K562 (cell line): ENCODE results near the gene FOXM1. TPM values are rescaled to one million over a fixed set of nuclear protein-coding genes. Genes with fewer than 3 reads are reported as not detected.

Experiments used
- ATAC-seq: fragments of 200-7000 bp; cut with Tn5 transposase; 3 replicates; pipeline ENCODE4 v1.9.1; 2020; ENCODE audit warnings: moderate library complexity
- BruUV-seq: library from RNA; stranded (reverse); fragments of 400-500 nt; replicated peaks from 2 replicates; lab custom pipeline; 2021; lab: Mats Ljungman, UMichigan
- CTCF ChIA-PET: fragments of 300-600 bp; formaldehyde crosslinking; extraction: SDS; loops from one replicate; lab custom pipeline; 2021; ENCODE audit warnings: low intra/inter-chr PET ratio; lab: Yijun Ruan, JAX
- POLR2A ChIA-PET: fragments of 300-600, 350-650 bp; sonication (Branson Sonifier 250); formaldehyde crosslinking; extraction: SDS; loops from one replicate; lab custom pipeline; 2021; ENCODE audit warnings: antibody characterized with exemption, inconsistent platforms; lab: Yijun Ruan, JAX
- DNase-seq, 4 experiments: peaks; one replicate each; pipeline versions ENCODE4 v3.0.0 to v3.0.0-alpha.2; 2011 to 2018; ENCODE audit warnings: low spot score in 3 of 4, mixed read lengths in 3 of 4; ENCODE audit errors: extremely low read depth in 1 of 4
- FAIRE-seq: peaks from 2 replicates; lab custom pipeline; 2011; peaks lifted over from hg19 to GRCh38; lab: Jason Lieb, UNC
- H2AFZ ChIP-seq: 2 replicates; pipeline ENCODE4 v1.6.0; 2011; ENCODE audit warnings: low read depth, low read length, control low read depth, inconsistent platforms
- H3K27ac ChIP-seq: fragments of 200-600 bp; 3 replicates; pipeline ENCODE4 v1.8.0; 2011; ENCODE audit warnings: low read depth, mild to moderate bottlenecking, control low read depth, inconsistent platforms, low read length, moderate library complexity, mixed read lengths; ENCODE audit errors: extremely low read depth
- H3K27me3 ChIP-seq, 2 experiments: fragments of 300-600 bp in 1 of 2; 2 replicates in 1 of 2; 3 replicates in 1 of 2; pipeline versions ENCODE4 v1.6.0 to v1.8.0; 2011; ENCODE audit warnings: inconsistent platforms in 2 of 2, low read length in 2 of 2, mild to moderate bottlenecking in 1 of 2, mixed read lengths in 1 of 2, moderate library complexity in 1 of 2; ENCODE audit not compliant: control insufficient read depth in 2 of 2, insufficient read depth in 2 of 2
- H3K36me3 ChIP-seq: fragments of 300-600 bp; 3 replicates; pipeline ENCODE4 v1.8.0; 2011; ENCODE audit warnings: mild to moderate bottlenecking, low read length, inconsistent platforms; ENCODE audit not compliant: control insufficient read depth, insufficient read depth
- H3K4me1 ChIP-seq, 2 experiments: fragments of 200-600 bp in 1 of 2; replicated peaks in 1 of 2; 2 replicates in 1 of 2; 3 replicates in 1 of 2; pipeline versions ENCODE4 v1.5.1 to v1.8.0; 2011; ENCODE audit warnings: inconsistent platforms in 2 of 2, low read length in 2 of 2, mild to moderate bottlenecking in 1 of 2, mixed read lengths in 1 of 2, moderate library complexity in 1 of 2; ENCODE audit not compliant: control insufficient read depth in 2 of 2, insufficient read depth in 2 of 2
- H3K4me2 ChIP-seq: 2 replicates; pipeline ENCODE4 v1.6.1; 2011; ENCODE audit warnings: low read length, control low read depth, inconsistent platforms, mixed read lengths; ENCODE audit not compliant: insufficient read depth
- H3K4me3 ChIP-seq: fragments of 200-600 bp; sonication (generic), shearing (Covaris generic); 2 replicates; pipeline ENCODE4 v1.5.1; 2016; ENCODE audit warnings: control low read depth, inconsistent platforms
- H3K79me2 ChIP-seq: fragments of 200-600 bp; 3 replicates; pipeline ENCODE4 v1.8.0; 2011; ENCODE audit warnings: low read length, inconsistent platforms; ENCODE audit not compliant: control insufficient read depth, insufficient read depth
- H3K9ac ChIP-seq, 2 experiments: 2 replicates each; pipeline versions ENCODE4 v1.6.0 to v1.6.1; 2011; ENCODE audit warnings: low read depth in 2 of 2, low read length in 2 of 2, control low read depth in 1 of 2, inconsistent platforms in 1 of 2, mild to moderate bottlenecking in 1 of 2, mixed read lengths in 1 of 2; ENCODE audit not compliant: insufficient read depth in 1 of 2
- H3K9me1 ChIP-seq: one replicate; pipeline ENCODE4 v1.6.0; 2011; ENCODE audit warnings: inconsistent platforms, mild to moderate bottlenecking, low read length, moderate library complexity; ENCODE audit not compliant: control insufficient read depth, insufficient read depth
- H3K9me3 ChIP-seq: replicated peaks from 2 replicates; pipeline ENCODE4 v1.5.1; 2011; ENCODE audit warnings: low read depth, low read length, inconsistent platforms; ENCODE audit not compliant: control insufficient read depth, insufficient read depth
- H4K20me1 ChIP-seq: replicated peaks from 2 replicates; pipeline ENCODE4 v1.6.1; 2011; ENCODE audit warnings: low read length, inconsistent platforms, mixed read lengths; ENCODE audit not compliant: control insufficient read depth, insufficient read depth
- BCOR ChIP-seq: fragments of 450-650 bp; IDR thresholded peaks from 2 replicates; pipeline ENCODE4 v1.6.1; 2016
- ESRRB ChIP-seq: fragments of 250-450 bp; sonication (Bioruptor Pico); IDR thresholded peaks from 2 replicates; pipeline ENCODE4 v1.5.0; 2020; ENCODE audit warnings: mild to moderate bottlenecking, moderate library complexity, borderline replicate concordance
- GABPB2 ChIP-seq: fragments of 250-450 bp; sonication (Bioruptor Pico); conservative IDR thresholded peaks from 2 replicates; pipeline ENCODE4 v1.5.1; 2021; ENCODE audit warnings: mild to moderate bottlenecking
- HNRNPL ChIP-seq: fragments of 200-400 bp; formaldehyde crosslinking; IDR thresholded peaks from 2 replicates; pipeline ENCODE4 v1.6.1; 2017; ENCODE audit warnings: low read depth, mild to moderate bottlenecking, low read length
- NCOA2 ChIP-seq, 2 experiments: fragments of 450-650 bp; IDR thresholded peaks; 2 replicates each; pipeline ENCODE4 v1.6.1; 2018; ENCODE audit warnings: mild to moderate bottlenecking in 2 of 2, moderate library complexity in 1 of 2; ENCODE audit not compliant: partially characterized antibody in 2 of 2
- NFXL1 ChIP-seq: fragments of 450-650 bp; formaldehyde crosslinking; IDR thresholded peaks from 2 replicates; pipeline ENCODE4 v1.4.0; 2021; ENCODE audit warnings: mild to moderate bottlenecking
- RAD51 ChIP-seq: fragments of 450-650 bp; IDR thresholded peaks from 2 replicates; pipeline ENCODE4 v1.7.1; 2016; ENCODE audit warnings: low read depth, mild to moderate bottlenecking, borderline replicate concordance
- RHOXF2B ChIP-seq: fragments of 250-450 bp; sonication (Bioruptor Pico); conservative IDR thresholded peaks from 2 replicates; pipeline ENCODE4 v1.5.1; 2021
- WHSC1 ChIP-seq: IDR thresholded peaks from one replicate; pipeline ENCODE4 v1.6.1; 2012; ENCODE audit warnings: low read length, control low read depth, inconsistent platforms
- ZNF224 ChIP-seq: sonication (generic); formaldehyde crosslinking; IDR thresholded peaks from 2 replicates; pipeline ENCODE4 v1.8.0; 2022; ENCODE audit warnings: mild to moderate bottlenecking, missing genetic modification reagents
- ZNF785 ChIP-seq: fragments of 250-450 bp; sonication (Bioruptor Pico); IDR thresholded peaks from 2 replicates; pipeline ENCODE4 v1.4.0; 2020; ENCODE audit warnings: mild to moderate bottlenecking
- WGBS: fragments of 100-300 bp; shearing (Covaris generic); methylation state at CpG from one replicate; pipeline ENCODE4 v1.1.6; 2016; ENCODE audit warnings: low coverage, mixed read lengths; ENCODE audit not compliant: insufficient coverage; ENCODE audit errors: missing lambda C conversion rate; 5-methylcytosine and 5-hydroxymethylcytosine counted together
- in situ Hi-C: fragments of 300-500 bp; cut with MboI; formaldehyde crosslinking; loops from 4 replicates; pipeline ENCODE4 v1.15.0; 2018; ENCODE audit warnings: inconsistent platforms, mixed read lengths
- intact Hi-C: fragments of 100-400 bp; cut with micrococcal nuclease; formaldehyde crosslinking; loops from 2 replicates; pipeline ENCODE4 v1.14.2; 2022
- polyA plus RNA-seq, 8 experiments: library from polyadenylated mRNA; depleted of rRNA in 4 of 8; stranded (reverse) in 5 of 8; unstranded in 3 of 8; fragments of >200 nt; fragmentation: Nextera tagmentation in 2 of 8; fragmentation: Illumina TruSeq in 1 of 8; extraction: Ambion mirVana in 2 of 8; extraction: Trizol in 1 of 8; gene quantifications; 2 replicates each; pipeline versions ENCODE4 v1.2.1 to v1.2.3, GENCODE V29; 2011 to 2014; ENCODE audit warnings: inconsistent platforms in 1 of 8, missing spikeins in 1 of 8
- total RNA-seq, 7 experiments: library from RNA; depleted of rRNA in 6 of 7; stranded (reverse); fragments of >200 nt in 6 of 7; fragmentation: Illumina TruSeq in 2 of 7; extraction: Trizol in 2 of 7; gene quantifications; 2 replicates each; pipeline versions ENCODE4 v1.2.1 to v1.2.3, GENCODE V29; 2011 to 2021; ENCODE audit warnings: low replicate concordance in 1 of 7
- TF ChIP-seq, protein P1 (sequence below): fragments of 250-450 bp; sonication (Bioruptor Pico); IDR thresholded peaks from 2 replicates; pipeline ENCODE4 v1.8.0; 2021; ENCODE audit warnings: borderline replicate concordance, mild to moderate bottlenecking, moderate library complexity; ENCODE audit not compliant: poor library complexity, severe bottlenecking
- TF ChIP-seq, protein P2 (sequence below): sonication (generic); formaldehyde crosslinking; IDR thresholded peaks from 2 replicates; pipeline ENCODE4 v1.8.1; 2023; ENCODE audit warnings: mild to moderate bottlenecking, missing genetic modification reagents

FOXM1 gene
- total and polyA plus RNA-seq, 9 of the 15 experiments (the other 6 are each of a cell fraction or from before 2014, with no cell fraction given): 8.9 to 46.9 (median 17.2) TPM

DNA sequence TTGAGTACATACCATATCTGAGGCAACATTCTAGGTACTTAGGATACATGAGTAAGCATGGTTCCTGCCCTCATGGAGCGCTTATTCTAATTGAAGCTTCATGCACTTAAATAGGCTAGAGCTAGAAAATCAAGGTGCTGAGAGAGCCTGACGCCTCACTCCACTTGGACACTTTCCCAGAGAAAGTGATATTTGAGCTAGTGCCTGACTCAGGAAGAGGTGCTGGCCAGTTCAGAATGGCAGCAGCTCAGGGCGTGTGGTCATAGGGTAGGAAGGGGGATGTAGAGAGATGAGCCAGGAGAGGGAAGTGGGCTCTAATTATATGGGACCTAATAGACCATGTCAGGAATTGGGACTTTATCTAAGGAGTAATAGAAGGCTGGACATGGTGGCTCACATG lies 47.0 kb upstream of the FOXM1 start:
- no peaks in the 10 kb centered on the region for H3K4me1 ChIP-seq
- TF ChIP-seq WHSC1 (no peak), BCOR (no peak), GABPB2 (CRISPR knock-in tag) (no peak), RAD51 (no peak), ZNF224 (CRISPR knock-in tag) (no peak), NCOA2 (IDR thresholded peaks at IDR 0.05; ENCODE audit: partially characterized antibody in 2 of 2) (no peak), HNRNPL (no peak), ESRRB (no peak), RHOXF2B (no peak), NFXL1 (CRISPR knock-in tag) (no peak), ZNF785 (CRISPR knock-in tag) (no peak)
- TF ChIP-seq, protein P1, sequence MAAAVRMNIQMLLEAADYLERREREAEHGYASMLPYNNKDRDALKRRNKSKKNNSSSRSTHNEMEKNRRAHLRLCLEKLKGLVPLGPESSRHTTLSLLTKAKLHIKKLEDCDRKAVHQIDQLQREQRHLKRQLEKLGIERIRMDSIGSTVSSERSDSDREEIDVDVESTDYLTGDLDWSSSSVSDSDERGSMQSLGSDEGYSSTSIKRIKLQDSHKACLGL: no peak
- TF ChIP-seq, protein P2, sequence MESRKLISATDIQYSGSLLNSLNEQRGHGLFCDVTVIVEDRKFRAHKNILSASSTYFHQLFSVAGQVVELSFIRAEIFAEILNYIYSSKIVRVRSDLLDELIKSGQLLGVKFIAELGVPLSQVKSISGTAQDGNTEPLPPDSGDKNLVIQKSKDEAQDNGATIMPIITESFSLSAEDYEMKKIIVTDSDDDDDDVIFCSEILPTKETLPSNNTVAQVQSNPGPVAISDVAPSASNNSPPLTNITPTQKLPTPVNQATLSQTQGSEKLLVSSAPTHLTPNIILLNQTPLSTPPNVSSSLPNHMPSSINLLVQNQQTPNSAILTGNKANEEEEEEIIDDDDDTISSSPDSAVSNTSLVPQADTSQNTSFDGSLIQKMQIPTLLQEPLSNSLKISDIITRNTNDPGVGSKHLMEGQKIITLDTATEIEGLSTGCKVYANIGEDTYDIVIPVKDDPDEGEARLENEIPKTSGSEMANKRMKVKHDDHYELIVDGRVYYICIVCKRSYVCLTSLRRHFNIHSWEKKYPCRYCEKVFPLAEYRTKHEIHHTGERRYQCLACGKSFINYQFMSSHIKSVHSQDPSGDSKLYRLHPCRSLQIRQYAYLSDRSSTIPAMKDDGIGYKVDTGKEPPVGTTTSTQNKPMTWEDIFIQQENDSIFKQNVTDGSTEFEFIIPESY (CRISPR knock-in tag): no peak
- H4K20me1 ChIP-seq: no peaks in the 10 kb centered on the region
- H3K4me2 ChIP-seq: no peak overlapping the region
- H3K9ac ChIP-seq: no peak overlapping the region
- 83% methylated on average over 2 of the region's 3 CpGs for WGBS
- no peak overlapping the region for H2AFZ ChIP-seq
- peaks cover 16% of the 10 kb centered on the region; the same call in 1 of the 3 replicates for H3K36me3 ChIP-seq
- CTCF ChIA-PET: no interaction called here
- no peak overlapping the region for H3K4me3 ChIP-seq
- no peak for FAIRE-seq
- BruUV-seq: no TSS peak
- H3K27me3 ChIP-seq: no peaks in the 10 kb centered on the region
- no peak for ATAC-seq
- no peak for DNase-seq
- H3K9me1 ChIP-seq: no peaks in the 10 kb centered on the region
- POLR2A ChIA-PET: interaction anchor here (0.6 kb wide), 1 partner anchor 10 kb away, joined by 3 read pairs; no protein-coding TSS in a partner anchor
- intact Hi-C loops (no loop called here), in situ Hi-C loops (no loop called here)
- H3K79me2 ChIP-seq: no peaks in the 10 kb centered on the region
- H3K9me3 ChIP-seq: no peaks in the 10 kb centered on the region
- no peak overlapping the region for H3K27ac ChIP-seq
